ENCODE results near the gene ARRB2. TPM values are rescaled to one million over a fixed set of nuclear protein-coding genes. Genes with fewer than 3 reads are reported as not detected.

The ARRB2 gene
- total and polyA plus RNA-seq, 2 of the 8 experiments (the other 6 are each of a cell fraction or from before 2014, with no cell fraction given) = 72.4 to 101 TPM

DNA sequence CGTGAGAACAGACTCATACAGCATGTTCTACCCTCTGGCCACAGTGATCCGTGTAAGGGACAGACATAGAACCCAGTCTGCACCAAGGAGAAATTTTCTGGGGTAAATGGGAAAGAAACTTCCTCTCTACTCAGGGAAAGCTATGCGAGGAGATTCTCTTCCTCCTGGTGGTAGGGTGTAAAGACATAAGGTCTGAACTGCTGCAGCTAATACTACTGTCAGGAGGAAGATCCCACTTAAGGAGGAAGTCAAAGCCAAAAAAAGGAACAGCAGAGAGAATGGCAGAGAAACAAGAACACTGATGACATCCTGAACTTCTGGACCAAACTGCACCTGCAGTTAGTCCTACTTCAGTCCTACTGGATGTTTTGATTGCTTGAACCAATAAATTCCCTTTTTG is 54.2 kb downstream of the ARRB2 start:
- no peak overlapping the region for H2BK20ac ChIP-seq (ENCODE audit: low read length)
- H2BK120ac ChIP-seq (replicated peaks; ENCODE audit: low read depth, low read length) = no peak overlapping the region
- no peak overlapping the region for H2BK5ac ChIP-seq (ENCODE audit: low read depth, low read length)
- no peaks in the 10 kb centered on the region for H3K4me1 ChIP-seq (replicated peaks in 1 of 4; ENCODE audit: control insufficient read depth in 3 of 4, insufficient read depth in 4 of 4, low read length in 3 of 4)
- H3K27me3 ChIP-seq (replicated peaks in 1 of 4; ENCODE audit: control insufficient read depth in 3 of 4, extremely low read depth in 1 of 4, insufficient read depth in 3 of 4, low read length in 3 of 4) = no peaks in the 10 kb centered on the region
- no peaks in the 10 kb centered on the region for H4K20me1 ChIP-seq (replicated peaks in 1 of 2; ENCODE audit: control insufficient read depth in 1 of 2, insufficient read depth in 2 of 2, low read length in 2 of 2)
- H3K4me3 ChIP-seq (ENCODE audit: extremely low read depth in 1 of 4, insufficient read depth in 2 of 4, low read depth in 3 of 4, low read length in 4 of 4) = no peak overlapping the region
- no peak overlapping the region for H2AK5ac ChIP-seq (ENCODE audit: low read depth, low read length)
- no peak overlapping the region for H3K27ac ChIP-seq (ENCODE audit: low read depth, low read length)
- H3K79me1 ChIP-seq (ENCODE audit: low read depth, low read length) = no peaks in the 10 kb centered on the region
- no peak overlapping the region for H4K91ac ChIP-seq (replicated peaks; ENCODE audit: insufficient read length, low read length)
- H3K23me2 ChIP-seq (ENCODE audit: low read depth, low read length) = no peaks in the 10 kb centered on the region
- H3K4ac ChIP-seq (replicated peaks; ENCODE audit: insufficient read length, low read depth, low read length) = no peak overlapping the region
- H3K18ac ChIP-seq (ENCODE audit: extremely low read depth, low read length) = no peak overlapping the region
- no peak overlapping the region for H2BK12ac ChIP-seq (ENCODE audit: low read depth, low read length)
- DNase-seq (ENCODE audit: low read depth in 1 of 2, low spot score in 2 of 2) (no peak), FAIRE-seq (no peak)
- no peak overlapping the region for H4K5ac ChIP-seq (ENCODE audit: insufficient read length, low read depth, low read length)
- WGBS, 2 experiments (ENCODE audit: extremely low coverage in 1 of 2, insufficient coverage in 1 of 2, insufficient read length in 1 of 2, insufficient replicate concordance in 2 of 2, low coverage in 1 of 2, low lambda C conversion rate in 2 of 2, missing lambda C conversion rate in 1 of 2) = 91% methylated on average over 3 of the region's 3 CpGs; no CpG with 5 or more reads in 1 of the 2 experiments
- CTCF ChIA-PET (ENCODE audit: partially characterized antibody) = interaction anchor here (1.4 to 1.6 kb wide), 2 partner anchors 19 to 73 kb away, joined by 4 to 6 read pairs; no protein-coding TSS in a partner anchor
- no peak overlapping the region for H3K14ac ChIP-seq (ENCODE audit: insufficient read length)
- no peak overlapping the region for H2BK15ac ChIP-seq (ENCODE audit: low read length)
- no peak overlapping the region for H3K4me2 ChIP-seq (ENCODE audit: insufficient read depth in 1 of 2, low read depth in 2 of 2, low read length in 2 of 2)
- no peaks in the 10 kb centered on the region for H3K9me3 ChIP-seq (ENCODE audit: insufficient read depth in 2 of 2, low read depth in 1 of 2, low read length in 1 of 2)
- POLR2A ChIA-PET (ENCODE audit: partially characterized antibody) = no interaction called here
- no peak overlapping the region for H3K23ac ChIP-seq (ENCODE audit: insufficient read length)
- no peak overlapping the region for H3K9ac ChIP-seq (replicated peaks in 1 of 4; ENCODE audit: extremely low read depth in 1 of 4, low read depth in 3 of 4, low read length in 3 of 4)
- peak overlapping the region; percentile 58; the same call in 1 of the 2 replicates for H2AFZ ChIP-seq (ENCODE audit: low read length)
- H4K8ac ChIP-seq (ENCODE audit: extremely low read depth, insufficient read depth, low read length) = no peak overlapping the region
- no peaks in the 10 kb centered on the region for H3K36me3 ChIP-seq (ENCODE audit: control insufficient read depth in 2 of 4, insufficient read depth in 4 of 4, low read length in 3 of 4)
- no peaks in the 10 kb centered on the region for H3K79me2 ChIP-seq (ENCODE audit: control insufficient read depth in 1 of 2, insufficient read depth in 2 of 2, low read length in 2 of 2)
- no peak overlapping the region for H3K56ac ChIP-seq (replicated peaks; ENCODE audit: insufficient read length, low read depth, low read length)
- TF ChIP-seq POLR2A (IDR thresholded peaks at IDR 0.05; ENCODE audit: control extremely low read depth in 1 of 2, low read depth in 2 of 2, low read length in 2 of 2) = no peak
- no peak for TF ChIP-seq SIN3A (conservative IDR thresholded peaks at IDR 0.05 in 1 of 2, IDR thresholded peaks at IDR 0.05 in 1 of 2; ENCODE audit: low read depth in 1 of 2, low read length in 2 of 2)
- no peak for TF ChIP-seq NANOG (IDR thresholded peaks at IDR 0.05; ENCODE audit: insufficient read depth, low read depth, low read length, poor library complexity, severe bottlenecking)
- TF ChIP-seq, protein P1, sequence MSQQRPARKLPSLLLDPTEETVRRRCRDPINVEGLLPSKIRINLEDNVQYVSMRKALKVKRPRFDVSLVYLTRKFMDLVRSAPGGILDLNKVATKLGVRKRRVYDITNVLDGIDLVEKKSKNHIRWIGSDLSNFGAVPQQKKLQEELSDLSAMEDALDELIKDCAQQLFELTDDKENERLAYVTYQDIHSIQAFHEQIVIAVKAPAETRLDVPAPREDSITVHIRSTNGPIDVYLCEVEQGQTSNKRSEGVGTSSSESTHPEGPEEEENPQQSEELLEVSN (IDR thresholded peaks at IDR 0.05) = no peak
- TF ChIP-seq TCF12 (IDR thresholded peaks at IDR 0.05; ENCODE audit: low read depth, low read length) = no peak
- no peak for TF ChIP-seq KDM4A (IDR thresholded peaks at IDR 0.05; ENCODE audit: low read depth, low read length, severe bottlenecking)
- TF ChIP-seq, protein P2, sequence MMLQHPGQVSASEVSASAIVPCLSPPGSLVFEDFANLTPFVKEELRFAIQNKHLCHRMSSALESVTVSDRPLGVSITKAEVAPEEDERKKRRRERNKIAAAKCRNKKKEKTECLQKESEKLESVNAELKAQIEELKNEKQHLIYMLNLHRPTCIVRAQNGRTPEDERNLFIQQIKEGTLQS (IDR thresholded peaks at IDR 0.05; ENCODE audit: insufficient read depth, low read depth, low read length) = no peak
- no peak for TF ChIP-seq RAD21 (IDR thresholded peaks at IDR 0.05 in 1 of 2, conservative IDR thresholded peaks at IDR 0.05 in 1 of 2; ENCODE audit: low read depth in 2 of 2, low read length in 2 of 2)
- no peak for TF ChIP-seq PHF8 (conservative IDR thresholded peaks at IDR 0.05; ENCODE audit: low read depth, low read length)
- no peak for TF ChIP-seq CEBPB (IDR thresholded peaks at IDR 0.05; ENCODE audit: low read depth, low read length)

Data from H1 (cell line).